COLO668 (cell line): ENCODE results near the gene ATXN10.

Experiments used
- DNase-seq: peaks from one replicate; lab custom pipeline; 2025; ENCODE audit not compliant: unreplicated experiment; lab: John Stamatoyannopoulos, UW

Gene ATXN10

DNA sequence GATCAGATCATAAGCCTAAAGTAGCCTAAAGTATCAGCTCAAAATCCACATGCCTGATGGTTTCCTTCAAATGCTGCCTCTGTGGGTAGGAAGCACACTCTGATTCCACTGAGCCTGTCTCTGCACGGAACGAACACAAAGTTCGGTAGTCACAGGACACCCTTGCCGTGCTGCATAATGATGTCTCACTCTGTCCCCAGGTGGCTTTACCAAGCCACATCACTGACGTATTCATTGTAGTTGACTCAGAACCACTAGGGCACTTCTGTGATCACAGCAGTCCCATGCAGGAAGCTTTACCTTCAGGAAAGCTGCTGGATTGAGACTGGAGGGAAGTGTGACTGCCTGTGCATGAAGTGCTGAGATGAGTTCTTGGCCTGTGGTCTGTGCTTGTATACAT lies 147.7 kb downstream of the ATXN10 start:
- no peak for DNase-seq

DNA sequence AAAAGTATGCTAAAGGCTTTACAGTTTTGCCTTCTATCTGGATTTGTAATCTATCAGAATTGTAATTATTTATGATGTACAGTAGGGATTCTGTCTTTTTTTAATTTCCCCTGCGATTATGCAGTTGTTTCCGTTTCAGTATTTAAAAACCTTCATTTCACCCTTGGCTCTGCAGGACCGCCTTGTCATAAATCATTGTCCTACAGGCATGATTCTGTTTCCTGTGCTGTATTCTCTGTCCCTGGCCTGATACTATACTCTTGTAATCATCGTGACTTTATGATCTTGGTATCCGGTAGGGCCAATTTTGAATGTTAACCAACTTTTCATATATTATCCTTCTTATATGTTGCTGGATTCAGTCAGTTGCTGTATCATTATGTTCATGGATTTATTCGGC lies 151.7 kb downstream of the ATXN10 start:
- no peak for DNase-seq

DNA sequence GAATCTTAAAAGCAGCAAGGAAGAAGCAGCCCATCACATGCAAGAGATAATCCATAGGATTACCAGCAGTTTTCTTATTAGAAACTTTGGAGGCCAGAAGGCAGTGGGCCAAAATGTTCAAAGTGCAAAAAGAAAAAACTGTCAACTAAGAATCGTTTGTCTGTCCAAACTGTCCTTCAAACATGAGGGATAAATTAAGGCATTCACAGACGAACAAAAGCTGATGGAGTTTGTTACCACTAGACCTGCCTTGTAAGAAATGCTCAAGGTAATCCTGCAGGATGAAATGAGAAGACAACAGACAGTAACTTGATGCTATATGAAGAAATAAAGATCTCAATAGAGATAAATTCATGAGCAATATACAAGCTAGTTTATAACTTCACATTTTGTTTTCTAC lies 154.9 kb downstream of the ATXN10 start:
- DNase-seq: no peak

DNA sequence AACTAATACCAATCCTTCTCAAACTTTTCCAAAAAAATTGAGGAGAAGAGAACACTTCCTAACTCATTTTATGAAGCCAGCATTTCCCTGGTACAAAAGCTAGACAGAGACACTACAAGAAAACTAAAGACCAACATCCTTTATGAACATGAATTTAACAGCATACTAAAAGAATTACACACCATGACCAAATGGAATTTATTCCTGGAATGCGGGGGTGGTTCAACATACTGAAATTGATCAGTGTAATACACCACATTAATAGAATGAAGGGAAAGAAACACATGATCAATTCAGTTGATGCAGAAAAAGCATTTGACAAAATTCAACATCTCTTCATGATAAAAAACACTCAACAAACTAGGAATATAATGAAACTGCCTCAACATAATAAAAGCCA lies 157.2 kb downstream of the ATXN10 start:
- DNase-seq: no peak

DNA sequence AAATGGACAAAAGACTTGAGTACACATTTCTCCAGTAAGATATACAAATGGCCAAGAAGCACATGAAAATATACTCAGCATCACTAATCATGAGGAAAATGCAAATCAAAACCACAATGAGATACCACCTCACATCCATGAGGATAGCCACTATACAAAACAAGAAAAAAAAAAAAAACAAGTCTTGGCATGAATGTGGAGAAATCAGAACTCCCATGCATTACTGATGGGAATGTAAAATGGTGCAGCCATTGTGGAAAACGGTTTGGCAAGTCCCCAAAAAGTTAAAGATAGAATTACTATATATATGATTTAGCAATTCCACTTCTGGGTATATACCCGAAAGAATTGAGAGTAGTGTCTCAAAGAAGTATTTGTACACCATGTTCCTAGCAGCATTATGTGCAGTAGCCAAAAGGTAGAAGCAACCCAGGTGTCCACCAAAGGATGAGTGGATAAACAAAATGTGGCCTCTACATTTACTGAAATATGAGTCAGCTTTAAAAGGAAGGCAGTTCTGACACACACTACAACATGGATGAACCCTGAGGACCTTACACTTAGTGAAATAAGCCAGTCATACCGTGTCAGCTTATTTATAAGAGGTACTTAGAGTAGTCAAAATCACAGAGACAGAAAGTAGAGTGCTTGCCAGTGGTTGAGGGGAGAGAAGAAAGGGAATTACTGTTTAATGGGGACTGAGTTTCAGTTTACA lies 159.1 kb downstream of the ATXN10 start:
- DNase-seq: no peak

DNA sequence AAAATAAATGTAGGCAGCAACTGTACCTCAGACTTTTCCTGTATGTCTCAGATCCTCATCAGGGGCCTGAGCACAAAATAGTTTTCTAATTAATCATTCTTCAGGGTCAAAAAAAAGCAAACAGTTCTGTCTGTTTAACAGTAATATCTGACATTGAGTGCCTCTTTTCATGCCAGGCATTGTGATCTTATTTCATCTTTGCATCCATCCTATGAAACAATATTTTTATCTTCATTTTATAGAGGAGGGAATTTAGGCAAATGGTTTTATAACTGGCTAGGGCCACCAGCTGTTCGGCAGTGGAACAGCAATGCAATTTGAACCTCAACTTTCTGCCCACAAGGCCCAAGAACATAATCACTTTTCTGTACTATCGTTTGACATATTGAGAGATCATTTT lies 159.8 kb downstream of the ATXN10 start:
- no peak for DNase-seq

DNA sequence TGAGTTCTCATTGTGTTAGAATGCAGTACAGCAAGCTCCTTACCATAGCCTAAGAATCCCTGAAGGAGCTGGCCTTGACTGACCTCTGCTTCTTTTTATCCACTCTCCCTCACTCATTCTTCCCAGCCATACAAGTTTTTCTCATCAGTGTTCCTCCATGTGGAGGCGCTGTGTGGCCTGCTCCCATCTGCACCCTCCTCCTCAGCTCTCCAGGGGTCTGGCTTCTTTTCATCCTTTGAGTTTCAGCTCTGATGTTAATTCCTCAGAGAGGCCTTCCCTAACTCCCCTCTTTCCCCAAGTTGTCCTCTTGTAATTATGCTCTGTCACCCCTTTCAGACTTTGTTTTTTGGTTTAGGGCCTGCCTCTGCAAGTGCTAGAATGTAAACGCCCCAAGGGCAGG lies 160.5 kb downstream of the ATXN10 start:
- DNase-seq: no peak

DNA sequence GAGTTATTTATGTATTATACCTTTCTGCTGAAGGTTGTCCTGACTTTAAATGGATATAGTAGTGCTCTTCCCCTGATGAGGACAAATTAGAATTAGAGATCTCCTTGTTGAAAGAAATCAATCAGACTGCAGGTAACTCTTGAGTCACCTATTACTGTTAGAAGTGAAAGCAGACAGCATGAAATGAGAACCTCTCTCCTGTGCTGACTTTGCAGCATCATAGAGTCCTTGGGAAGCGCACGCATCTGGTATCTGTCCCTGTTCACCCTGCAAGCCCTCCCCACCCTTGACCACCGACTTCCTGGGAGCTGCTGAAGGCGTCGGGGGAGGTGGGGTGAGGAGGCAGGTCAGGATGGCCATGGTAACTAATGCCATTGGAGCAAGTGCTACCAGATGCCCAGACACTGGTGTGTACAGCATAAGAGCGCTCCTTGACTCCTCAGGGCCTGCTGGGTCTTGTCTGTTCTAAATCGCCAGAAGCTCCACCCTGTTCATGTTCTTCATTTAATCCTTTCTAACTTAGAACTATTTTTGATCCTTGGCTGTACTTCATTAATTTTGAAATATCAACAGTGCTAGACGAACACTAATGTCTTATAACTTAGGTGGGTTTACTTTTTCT lies 161.4 kb downstream of the ATXN10 start:
- DNase-seq: no peak

DNA sequence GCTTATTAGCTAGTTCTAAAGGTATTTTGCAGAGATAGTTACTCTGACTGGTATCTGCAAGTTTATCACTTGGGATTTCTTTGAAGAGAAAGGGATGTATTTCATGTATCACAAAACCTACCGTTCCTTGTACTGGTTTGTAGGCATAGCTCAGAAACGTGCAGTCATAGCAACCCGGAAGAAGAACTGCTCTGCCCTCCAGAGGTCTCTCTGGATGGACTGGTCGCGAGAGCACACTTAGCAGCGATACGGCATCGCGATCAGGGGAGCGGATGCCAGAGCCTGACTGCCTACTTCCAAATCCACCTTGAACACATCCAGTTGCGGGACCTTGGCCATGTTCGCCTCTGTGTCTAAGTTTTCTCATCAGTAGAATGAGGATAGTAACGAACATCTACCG lies 162.0 kb downstream of the ATXN10 start:
- no peak for DNase-seq

DNA sequence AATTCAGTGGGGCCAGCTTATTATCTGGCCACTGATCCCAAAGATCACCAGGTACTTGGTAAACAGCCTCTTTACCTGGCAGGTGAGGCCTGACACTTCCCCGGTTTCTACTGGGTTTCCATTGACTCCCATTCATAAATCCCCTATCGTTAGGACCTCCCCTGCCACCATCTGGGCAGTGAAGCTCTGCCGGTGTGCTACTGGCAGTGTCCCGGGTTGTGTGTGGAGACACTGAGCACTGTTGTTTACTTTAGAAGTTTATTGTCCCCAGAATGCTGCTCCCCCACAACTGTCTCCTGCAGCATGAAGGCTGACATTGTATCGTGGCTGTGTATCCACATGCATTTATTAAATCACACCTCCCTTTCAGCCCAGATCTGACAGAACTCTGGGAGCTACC lies 162.6 kb downstream of the ATXN10 start:
- DNase-seq: no peak

DNA sequence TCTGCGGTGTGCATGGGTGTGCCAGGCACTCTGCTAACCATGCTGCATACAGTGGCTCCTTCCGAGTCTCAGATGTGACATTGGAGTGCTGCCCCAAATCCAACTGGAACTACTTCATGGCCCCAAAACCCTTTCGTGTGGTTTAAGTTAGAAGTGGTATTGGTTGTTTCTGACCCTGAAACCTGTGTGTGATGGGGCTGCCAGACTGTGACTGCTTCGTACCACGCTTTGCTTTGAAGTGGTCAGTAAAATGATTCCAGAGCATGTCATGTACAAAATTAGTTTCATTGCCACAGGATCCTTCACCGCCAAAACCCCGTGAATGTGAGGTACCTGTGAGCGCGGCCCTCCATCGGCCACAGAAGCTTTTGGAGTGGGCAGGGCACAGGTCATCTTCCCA lies 163.2 kb downstream of the ATXN10 start:
- no peak for DNase-seq

DNA sequence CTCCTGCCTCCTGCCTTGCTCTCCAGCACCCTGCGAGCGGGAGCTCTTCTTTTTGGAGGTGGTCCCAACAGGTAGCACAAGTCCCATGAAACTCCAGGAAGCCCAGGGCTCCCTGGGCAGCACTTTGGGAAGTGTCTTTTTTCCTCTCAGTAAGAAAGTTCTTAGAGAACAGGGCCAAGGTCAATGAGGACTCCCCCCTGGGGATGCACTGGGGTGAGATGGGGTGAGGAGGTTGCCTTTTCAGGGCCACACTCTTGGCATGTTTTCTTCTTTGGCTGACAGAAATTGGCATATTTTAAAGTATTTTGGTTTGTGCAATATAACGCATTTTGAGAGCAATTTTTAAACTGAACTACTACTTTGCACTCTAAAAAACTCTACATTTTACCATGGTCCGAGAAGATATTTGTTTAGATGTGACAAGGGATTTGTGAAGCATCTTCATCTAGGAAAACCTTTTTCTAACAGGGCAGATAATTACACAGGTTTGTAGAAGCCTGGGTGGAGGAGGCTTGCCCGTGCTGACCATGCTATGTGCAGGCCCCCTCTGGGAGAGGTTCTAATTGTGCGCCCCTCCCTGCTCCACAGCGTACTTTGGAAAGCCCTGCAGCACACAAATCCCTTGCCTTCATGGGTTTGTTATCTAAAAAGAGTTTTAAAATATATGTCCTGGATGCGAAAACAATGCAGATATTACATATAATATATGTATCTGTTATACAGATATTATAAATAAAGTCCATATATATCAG lies 165.0 kb downstream of the ATXN10 start:
- DNase-seq: no peak

DNA sequence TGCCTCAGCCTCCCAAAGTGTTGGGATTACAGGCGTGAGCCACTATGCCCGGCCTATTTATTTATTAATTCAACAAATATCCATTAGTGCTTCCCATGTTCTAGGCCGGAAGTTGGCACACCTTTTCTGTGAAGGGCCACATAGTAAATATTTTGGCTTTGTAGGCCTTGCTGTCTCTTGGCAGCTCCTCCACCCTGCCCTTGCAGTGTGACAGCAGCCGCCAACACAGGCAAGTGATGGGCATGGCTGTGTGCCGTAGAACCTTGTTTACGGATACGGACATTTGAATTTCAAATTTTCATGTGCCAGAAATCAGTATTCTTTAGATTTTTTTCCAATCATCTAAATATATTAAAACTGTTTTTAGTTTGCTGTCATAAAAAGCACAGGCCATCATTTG lies 165.9 kb downstream of the ATXN10 start:
- no peak for DNase-seq

DNA sequence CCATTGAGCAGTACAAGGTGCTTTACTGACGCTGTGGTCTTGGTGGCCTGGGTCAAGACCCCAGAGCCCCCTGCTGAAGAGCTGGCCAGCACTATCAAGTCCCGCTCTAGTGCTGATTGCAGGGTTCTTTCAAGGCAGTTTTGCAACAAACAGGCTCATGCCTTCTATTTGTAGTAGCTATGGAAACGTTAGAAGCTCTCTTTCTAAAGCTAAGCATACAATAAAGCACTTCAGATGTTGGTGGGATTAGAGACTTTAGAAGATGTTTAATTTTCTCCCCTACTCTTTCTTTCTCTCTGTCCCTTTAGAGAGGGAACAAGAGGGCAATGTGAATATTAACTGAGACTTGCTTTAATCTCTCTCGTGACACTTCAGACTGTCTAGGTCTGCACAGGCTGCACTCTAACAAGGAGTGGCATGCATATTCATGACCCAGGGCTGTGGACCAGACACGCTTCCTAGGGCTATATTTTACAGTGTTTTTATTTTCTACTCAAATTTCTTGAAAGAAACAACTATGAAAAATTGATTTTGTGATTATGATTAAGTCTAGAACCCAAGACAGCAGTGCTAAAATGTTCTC lies 166.8 kb downstream of the ATXN10 start:
- DNase-seq: no peak

DNA sequence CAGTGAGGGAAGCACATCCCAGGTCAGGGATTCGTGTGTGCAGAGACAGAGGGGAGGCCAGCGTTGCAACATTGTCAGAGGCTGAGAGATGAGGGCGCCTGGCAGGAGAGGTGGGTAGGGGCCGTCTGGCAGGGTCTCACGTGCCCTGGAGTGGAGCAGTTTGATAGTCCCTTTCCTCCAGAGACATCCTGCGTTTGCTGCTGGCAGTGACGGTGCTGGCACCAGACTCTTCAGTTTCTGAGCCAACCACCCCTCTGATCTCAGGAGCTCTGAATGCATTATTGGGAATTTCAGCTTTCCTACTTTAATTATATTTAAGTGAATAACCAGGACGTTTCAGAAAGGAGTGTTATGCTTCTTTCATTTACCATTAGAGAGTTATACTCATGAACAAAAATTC lies 168.8 kb downstream of the ATXN10 start:
- DNase-seq: no peak

DNA sequence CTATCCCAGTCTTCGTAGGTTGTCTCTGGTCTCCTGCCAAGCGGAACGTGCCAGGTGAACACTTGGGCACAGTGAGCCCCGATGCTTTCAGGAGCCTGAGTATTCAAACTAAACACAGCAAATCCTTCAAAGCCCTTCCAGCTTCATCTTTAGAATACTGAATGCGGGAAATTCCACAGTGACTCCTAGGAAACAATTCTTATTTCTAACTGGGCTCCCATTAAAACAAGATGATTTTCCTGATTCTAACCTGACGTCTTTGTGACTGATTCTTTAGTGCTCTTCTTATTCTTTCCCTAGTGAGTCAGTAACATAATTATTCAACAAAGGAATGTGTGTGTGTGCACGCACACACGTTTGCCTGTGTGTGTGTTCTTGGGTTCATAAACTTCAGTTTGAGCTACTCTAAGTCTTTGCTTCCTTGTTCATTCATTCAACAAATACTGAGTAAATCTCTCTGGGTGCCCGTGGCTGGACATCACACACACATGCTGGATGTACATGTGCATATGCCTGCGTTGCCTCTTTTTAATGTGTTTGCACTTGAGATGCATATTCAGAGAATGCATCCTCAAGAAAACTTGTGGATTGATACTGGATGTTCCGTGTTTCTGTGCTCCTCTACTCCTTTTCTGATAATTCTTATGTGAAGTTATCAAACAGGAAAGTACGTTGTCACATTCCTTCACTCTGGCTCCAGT lies 170.8 kb downstream of the ATXN10 start:
- no peak for DNase-seq

DNA sequence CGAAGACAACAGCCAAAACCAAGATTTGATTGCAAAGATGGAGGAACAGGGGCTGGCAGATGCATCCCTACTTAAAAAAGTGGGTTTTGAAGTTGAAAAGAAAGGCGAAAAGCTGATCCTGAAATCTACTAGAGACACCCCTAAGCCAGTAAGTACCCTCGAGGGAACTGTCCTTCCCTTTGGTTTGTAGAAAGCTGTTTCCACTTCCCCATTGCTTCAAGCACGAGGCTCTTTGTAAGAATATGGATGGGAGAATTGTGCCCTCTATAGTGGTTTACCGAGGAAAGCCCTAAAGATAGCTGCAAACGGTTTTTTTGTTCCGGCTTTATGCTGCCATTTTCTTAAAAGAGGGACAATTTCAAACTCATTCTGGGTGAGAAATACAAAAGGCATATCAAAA lies 171.4 kb downstream of the ATXN10 start:
- no peak for DNase-seq

DNA sequence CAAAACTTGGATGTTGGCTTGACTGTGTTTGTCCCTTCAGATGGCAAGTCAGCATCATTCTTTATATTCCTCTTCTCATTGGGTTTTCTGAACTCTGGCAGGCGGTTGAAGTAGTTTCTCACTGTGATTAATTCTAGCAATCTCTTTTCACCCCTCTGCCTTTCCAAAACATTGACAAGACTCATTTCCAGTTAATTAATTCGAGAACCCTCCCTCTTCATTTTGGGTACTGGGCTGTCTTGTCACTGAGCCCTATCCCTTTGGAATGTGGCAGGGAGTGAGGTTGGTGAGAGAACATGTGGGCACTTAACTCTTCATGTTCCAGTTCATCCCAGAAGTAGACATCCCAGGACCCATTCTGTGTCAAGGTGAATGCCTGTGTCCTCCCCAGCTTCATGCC lies 172.4 kb downstream of the ATXN10 start:
- no peak for DNase-seq

DNA sequence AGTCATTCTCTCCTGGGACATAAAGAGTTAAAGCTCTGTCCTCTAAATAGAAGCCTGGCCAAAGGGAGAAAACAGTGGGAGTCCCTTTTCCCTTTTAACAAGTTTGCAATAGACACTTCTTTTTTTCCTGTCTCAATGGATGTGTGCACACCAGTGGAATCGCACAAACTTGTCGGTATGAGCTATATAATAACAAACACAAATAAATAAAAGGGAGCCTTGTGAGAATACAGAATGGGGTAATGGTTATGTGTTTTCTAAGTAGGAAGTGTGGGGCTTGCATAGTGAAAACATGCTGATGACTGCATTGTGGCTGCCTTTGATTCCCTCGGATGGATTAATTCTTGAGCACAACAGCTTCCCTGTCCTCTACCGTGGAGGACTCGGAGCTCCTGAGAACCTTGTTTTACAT lies 173.4 kb downstream of the ATXN10 start:
- no peak for DNase-seq

DNA sequence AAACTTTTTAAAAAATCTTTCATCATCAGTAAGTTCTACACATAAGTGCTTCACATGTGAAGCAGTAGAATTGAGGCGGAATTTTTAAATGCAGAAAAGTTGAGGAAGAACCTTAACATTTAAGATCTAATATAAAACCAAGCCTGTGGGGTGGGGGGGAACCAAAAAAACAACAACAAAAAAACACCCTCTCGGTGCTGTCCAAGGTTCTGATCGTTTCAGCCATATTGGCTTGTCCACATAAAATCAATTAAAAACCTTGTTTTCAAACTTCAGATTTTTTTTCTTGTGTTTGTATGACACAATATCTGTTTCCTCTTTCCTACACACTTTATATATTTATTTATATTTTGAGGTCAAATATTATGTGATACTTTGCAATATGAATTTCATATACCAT lies 175.3 kb downstream of the ATXN10 start:
- DNase-seq: no peak

DNA sequence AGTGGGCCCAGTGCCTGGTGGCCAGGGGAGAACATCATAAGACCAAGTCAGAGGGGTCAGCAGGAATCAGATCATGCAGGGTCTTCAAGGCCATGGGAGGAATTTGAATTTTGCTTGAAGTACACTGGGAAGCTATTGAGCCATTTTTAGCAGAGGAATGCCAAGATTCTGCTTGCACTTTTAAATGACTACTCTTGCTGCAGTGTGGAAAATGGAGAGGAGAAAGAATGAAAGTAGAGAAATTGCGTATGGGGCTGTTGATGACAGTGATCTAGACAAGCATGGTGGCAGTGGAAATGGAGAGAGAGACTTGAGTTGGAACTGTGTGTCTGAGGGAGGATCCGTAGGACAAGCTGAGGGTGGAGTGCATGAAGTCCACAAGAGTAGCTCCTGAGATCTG lies 177.3 kb downstream of the ATXN10 start:
- no peak for DNase-seq
